ENCODE measurements around the gene DNM3.

DNA sequence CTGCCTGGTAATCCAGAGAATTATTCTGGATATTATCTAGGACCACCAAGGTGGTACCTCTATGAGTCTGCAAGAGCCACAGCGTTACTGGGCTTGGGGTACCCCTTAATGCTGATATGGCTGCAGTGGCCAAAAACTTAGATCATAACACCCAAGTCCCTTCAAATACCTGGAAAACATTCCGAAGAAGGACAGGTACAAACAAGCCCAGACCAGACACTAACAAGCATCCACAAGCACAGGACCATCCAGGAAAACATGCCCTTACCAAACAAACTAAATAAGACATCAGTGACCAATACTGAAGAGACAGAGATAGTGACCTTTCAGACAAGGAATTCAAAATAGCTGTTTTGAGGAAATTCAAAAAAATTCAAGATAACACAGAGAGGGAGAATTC lies 582.0 kb downstream of the DNM3 start:
- TF ChIP-seq, protein P1, sequence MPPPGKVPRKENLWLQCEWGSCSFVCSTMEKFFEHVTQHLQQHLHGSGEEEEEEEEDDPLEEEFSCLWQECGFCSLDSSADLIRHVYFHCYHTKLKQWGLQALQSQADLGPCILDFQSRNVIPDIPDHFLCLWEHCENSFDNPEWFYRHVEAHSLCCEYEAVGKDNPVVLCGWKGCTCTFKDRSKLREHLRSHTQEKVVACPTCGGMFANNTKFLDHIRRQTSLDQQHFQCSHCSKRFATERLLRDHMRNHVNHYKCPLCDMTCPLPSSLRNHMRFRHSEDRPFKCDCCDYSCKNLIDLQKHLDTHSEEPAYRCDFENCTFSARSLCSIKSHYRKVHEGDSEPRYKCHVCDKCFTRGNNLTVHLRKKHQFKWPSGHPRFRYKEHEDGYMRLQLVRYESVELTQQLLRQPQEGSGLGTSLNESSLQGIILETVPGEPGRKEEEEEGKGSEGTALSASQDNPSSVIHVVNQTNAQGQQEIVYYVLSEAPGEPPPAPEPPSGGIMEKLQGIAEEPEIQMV (tag; conservative IDR thresholded peaks at IDR 0.05; ENCODE audit: low read depth) = no peak
- TF ChIP-seq RAD21 (CRISPR knock-in tag; conservative IDR thresholded peaks at IDR 0.05 in 1 of 2, IDR thresholded peaks at IDR 0.05 in 1 of 2) = no peak
- no peak for TF ChIP-seq GABPA (tag; conservative IDR thresholded peaks at IDR 0.05; ENCODE audit: low read depth)
- TF ChIP-seq, protein P2, sequence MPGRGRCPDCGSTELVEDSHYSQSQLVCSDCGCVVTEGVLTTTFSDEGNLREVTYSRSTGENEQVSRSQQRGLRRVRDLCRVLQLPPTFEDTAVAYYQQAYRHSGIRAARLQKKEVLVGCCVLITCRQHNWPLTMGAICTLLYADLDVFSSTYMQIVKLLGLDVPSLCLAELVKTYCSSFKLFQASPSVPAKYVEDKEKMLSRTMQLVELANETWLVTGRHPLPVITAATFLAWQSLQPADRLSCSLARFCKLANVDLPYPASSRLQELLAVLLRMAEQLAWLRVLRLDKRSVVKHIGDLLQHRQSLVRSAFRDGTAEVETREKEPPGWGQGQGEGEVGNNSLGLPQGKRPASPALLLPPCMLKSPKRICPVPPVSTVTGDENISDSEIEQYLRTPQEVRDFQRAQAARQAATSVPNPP (IDR thresholded peaks at IDR 0.05; ENCODE audit: borderline replicate concordance, insufficient read depth, insufficient read length) = no peak
- TF ChIP-seq, protein P3, sequence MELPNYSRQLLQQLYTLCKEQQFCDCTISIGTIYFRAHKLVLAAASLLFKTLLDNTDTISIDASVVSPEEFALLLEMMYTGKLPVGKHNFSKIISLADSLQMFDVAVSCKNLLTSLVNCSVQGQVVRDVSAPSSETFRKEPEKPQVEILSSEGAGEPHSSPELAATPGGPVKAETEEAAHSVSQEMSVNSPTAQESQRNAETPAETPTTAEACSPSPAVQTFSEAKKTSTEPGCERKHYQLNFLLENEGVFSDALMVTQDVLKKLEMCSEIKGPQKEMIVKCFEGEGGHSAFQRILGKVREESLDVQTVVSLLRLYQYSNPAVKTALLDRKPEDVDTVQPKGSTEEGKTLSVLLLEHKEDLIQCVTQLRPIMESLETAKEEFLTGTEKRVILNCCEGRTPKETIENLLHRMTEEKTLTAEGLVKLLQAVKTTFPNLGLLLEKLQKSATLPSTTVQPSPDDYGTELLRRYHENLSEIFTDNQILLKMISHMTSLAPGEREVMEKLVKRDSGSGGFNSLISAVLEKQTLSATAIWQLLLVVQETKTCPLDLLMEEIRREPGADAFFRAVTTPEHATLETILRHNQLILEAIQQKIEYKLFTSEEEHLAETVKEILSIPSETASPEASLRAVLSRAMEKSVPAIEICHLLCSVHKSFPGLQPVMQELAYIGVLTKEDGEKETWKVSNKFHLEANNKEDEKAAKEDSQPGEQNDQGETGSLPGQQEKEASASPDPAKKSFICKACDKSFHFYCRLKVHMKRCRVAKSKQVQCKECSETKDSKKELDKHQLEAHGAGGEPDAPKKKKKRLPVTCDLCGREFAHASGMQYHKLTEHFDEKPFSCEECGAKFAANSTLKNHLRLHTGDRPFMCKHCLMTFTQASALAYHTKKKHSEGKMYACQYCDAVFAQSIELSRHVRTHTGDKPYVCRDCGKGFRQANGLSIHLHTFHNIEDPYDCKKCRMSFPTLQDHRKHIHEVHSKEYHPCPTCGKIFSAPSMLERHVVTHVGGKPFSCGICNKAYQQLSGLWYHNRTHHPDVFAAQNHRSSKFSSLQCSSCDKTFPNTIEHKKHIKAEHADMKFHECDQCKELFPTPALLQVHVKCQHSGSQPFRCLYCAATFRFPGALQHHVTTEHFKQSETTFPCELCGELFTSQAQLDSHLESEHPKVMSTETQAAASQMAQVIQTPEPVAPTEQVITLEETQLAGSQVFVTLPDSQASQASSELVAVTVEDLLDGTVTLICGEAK (IDR thresholded peaks at IDR 0.05) = no peak
- TF ChIP-seq, protein P3 (CRISPR knock-in tag; IDR thresholded peaks at IDR 0.05) = no peak
- no peak for TF ChIP-seq U2AF1 (optimal IDR thresholded peaks at IDR 0.05; ENCODE audit: low read depth, low read length)
- no peak for TF ChIP-seq SAP30 (IDR thresholded peaks at IDR 0.05; ENCODE audit: borderline replicate concordance, insufficient read depth, low read depth, low read length, poor library complexity, severe bottlenecking)
- TF ChIP-seq TCF7L2 (IDR thresholded peaks at IDR 0.05; ENCODE audit: low read depth, low read length) = no peak
